SKM-1 treated with dmso at 0.1 percent for 144 hours (cell line): ENCODE measurements around the gene CEP41.
"Not testable (repeated sequence)": the region's sequence is repeated elsewhere in the genome, so short reads cannot be mapped to it uniquely, and the experiment has no call there.

Experiments used
- DNase-seq: peaks from one replicate; lab custom pipeline; 2025; ENCODE audit not compliant: unreplicated experiment; lab: John Stamatoyannopoulos, UW

The CEP41 gene

GRCh38 chr7:130393841-130394411, 46.9 kb downstream of the CEP41 start:
- peak; percentile 33 for DNase-seq

GRCh38 chr7:130393101-130393561, 47.7 kb downstream of the CEP41 start:
- DNase-seq, result peak; percentile 25

GRCh38 chr7:130390486-130390885, 50.3 kb downstream of the CEP41 start:
- DNase-seq, result no peak

DNA sequence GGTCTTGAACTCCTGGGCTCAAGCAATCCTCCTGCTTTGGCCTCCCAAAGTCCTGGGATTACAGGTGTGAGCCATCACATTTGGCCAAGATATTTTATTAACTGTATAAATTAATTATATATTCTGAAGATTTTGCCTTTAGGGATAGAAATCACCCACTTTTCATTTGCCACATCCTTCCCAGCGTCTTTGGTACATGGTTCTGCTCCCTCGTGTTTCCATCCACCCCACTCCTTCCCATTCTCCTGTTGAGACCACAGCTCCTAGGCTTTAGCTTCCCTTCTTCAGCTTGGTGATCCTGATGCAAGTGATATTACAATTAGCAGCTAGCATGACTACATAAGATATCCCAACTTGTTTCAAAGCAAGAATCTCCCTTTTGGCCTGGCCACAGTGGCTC, 52.1 kb downstream of the CEP41 start:
- DNase-seq, result no peak

GRCh38 chr7:130387628-130388403, 53.0 kb downstream of the CEP41 start:
- no peak for DNase-seq

DNA sequence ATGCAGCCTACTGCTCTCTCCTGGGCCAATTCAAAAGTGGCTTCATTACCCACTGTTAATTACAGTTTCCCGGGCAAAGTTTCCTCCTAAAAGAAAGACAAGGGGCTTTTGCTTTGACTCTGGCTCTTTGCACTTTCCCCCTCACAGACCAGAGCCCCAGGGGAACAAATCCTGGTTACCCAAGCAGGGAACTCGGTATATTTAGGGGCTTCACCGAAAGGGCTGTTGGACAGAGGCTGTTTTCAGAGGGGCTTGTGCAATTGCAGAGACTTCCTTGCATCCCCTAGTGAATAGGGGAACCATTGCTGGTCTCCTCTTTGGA, 53.5 kb downstream of the CEP41 start:
- no peak for DNase-seq

- DNase-seq, result no peak
Measured at GRCh38 chr7:130386876-130387275, 53.9 kb downstream of the CEP41 start.

DNA sequence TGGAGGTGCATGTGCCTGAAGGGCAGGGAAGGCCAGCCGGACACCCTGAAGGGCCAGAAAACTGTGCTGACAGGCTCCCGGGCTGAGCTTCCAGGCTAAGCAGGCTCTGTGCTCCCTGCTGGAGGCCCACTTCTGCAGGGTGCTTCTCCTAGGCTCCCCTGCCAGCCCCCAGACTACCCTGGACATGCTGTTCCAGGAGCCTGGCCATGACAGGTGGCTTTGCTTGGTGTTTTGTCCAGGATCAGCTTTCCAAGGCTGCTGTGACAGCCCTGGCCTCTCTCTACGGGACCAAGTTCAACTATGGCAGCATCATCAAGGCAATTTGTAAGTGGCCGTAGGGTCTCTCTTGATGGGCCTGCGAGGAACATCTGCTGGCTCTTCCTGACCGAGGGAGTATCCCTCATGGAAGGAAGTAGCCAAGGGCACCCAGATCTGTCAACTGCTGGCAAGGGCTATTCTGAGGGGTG, 55.2 kb downstream of the CEP41 start:
- no peak for DNase-seq

DNA sequence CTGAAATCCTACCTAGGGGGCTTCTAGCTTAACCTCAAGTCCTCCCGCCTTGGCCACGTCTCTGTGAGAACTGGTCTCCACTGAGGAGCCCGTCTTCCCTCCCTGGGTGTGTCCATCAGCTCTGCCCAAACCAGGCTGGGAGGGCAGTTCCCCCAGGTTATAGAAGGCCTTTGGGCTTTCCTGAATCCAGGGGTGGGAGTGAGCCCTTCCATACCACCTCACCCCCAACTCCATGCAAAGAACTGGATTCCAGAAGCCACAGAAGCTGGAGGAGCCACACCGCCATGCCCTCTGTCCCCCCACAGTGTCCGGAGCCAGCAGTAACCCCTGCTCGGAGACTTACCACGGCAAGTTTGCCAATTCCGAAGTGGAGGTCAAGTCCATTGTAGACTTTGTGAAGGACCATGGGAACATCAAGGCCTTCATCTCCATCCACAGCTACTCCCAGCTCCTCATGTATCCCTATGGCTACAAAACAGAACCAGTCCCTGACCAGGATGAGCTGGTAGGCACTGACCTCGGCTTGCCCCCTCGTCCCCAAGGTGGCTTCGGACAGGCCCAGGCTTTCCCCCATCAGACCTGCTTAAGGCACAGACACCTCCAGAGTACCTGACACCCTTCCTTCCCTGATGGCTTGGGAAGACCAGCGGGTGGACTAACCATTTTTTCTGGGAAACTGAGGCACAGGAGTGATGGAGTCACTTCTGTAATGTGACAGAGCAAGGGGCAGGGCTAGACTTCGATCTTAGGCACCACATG, 55.8 kb downstream of the CEP41 start:
- no peak for DNase-seq

DNA sequence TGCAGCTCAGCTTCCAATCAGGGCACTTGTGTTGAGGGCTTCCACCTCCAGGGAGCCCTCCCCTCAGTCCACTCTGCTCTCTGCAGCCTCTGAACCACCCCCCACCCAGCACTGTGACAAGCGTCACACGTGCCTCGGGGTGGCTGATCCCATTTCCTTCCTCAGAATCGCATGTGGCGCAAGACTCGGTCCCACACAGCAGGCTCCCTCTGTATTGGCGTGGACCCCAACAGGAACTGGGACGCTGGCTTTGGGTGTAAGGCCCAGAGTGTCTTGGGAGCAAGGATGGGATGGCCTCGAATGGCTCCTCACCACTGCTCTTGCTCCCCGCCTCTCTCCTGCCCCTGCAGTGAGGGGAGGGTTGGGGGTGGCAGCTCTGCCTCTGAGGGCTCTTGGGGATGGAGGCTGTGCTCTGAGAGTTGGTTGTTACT, 56.4 kb downstream of the CEP41 start:
- DNase-seq, result no peak

- DNase-seq, result no peak
Measured at GRCh38 chr7:130383187-130383980, 57.4 kb downstream of the CEP41 start.

- DNase-seq, result no peak
Measured at GRCh38 chr7:130381468-130382312, 59.1 kb downstream of the CEP41 start.

- DNase-seq, result no peak
Measured at GRCh38 chr7:130380861-130381455, 59.9 kb downstream of the CEP41 start.

DNA sequence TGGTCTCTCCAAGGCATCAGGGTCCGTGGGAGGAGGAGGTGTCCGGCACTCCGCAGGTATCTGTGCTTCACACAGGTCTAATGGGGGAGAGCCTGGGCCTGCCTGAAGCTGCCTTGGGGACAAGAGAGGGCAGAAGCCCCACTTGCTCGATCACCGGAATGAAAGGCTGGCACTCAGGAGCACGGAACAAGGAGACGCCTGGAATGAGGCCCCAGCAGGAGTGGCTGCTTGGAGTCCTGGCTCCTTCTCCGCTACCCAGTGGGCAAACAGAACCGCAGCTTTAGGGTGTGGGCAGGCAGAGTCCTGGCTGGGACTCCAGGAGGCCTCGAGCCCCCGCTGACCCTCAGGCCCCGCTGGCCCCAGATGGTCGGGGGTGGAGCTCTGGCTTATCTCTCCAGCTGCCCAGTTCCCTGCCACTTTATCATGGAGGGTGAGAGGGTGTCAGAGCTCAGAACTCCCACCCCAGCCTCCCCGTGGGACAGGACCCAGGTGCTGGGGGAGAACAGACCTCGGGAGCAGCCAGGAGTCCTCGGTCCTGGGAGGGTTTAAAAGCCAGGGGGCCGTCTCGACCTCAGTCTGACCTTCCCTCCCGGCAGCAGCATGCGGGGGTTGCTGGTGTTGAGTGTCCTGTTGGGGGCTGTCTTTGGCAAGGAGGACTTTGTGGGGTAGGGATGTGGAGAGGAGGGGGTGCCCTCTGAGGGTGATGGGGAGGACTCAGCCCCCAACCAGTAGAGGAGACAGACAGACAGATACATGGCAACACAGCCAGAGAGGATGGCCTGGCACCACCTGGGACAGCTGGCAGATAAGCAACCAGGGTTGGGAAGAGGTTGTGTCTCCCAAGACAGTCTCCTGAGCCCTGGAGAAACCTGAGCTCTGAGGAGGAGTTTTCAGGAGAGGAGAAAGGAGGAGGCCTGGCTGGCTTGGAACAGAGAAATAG, 60.6 kb downstream of the CEP41 start, which contains the start of gene CPA1:
CPA1 (plus strand) TSS at position 574 of the 940 bp plus-strand sequence; CDS start at position 601, 27 bp downstream.
- DNase-seq, result no peak

DNA sequence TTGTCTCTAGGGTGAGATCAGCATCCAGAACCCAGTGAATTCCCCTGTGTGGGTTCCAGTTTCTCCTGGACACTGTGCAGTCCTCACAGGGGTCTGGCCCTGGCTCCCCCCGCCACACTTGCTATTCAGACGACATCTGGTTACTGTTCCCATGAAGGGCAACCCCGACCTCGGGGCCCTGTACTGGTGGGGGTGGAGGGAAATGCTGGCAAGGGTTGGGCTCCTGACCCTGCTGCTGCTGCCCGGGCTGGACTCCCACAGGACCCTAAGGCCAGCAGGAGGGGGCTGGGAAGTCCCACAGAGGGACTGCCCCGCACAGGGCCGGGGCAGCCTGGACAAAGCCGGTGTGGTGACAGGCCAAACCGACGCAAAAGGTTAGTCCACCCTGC, 61.3 kb downstream of the CEP41 start:
- no peak for DNase-seq

- DNase-seq, result no peak
Measured at GRCh38 chr7:130379019-130379418, 61.8 kb downstream of the CEP41 start.

- no peak for DNase-seq
Measured at GRCh38 chr7:130377178-130377577, 63.6 kb downstream of the CEP41 start.

DNA sequence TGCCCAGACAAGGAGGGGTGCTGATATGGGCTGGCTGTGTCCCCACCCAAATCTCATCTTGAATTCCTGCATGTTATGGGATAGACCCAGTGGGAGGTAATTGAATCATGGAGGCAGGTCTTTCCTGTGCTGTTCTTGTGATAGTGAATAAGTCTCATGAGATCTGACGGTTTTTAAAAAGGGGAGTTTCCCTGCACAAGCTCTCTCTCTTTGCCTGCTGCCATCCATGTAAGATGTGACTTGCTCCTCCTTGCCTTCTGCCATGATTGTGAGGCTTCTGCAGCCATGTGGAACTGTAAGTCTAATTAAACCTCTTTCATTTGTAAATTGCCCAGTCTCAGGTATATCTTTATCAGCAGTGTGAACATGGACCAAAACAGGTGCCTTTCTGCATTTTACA, 64.4 kb downstream of the CEP41 start:
- DNase-seq, result not testable (repeated sequence)

- no peak for DNase-seq
Measured at GRCh38 chr7:130374507-130374906, 66.3 kb downstream of the CEP41 start.
